ENCODE results near the gene CLCN1.

Gene CLCN1

DNA sequence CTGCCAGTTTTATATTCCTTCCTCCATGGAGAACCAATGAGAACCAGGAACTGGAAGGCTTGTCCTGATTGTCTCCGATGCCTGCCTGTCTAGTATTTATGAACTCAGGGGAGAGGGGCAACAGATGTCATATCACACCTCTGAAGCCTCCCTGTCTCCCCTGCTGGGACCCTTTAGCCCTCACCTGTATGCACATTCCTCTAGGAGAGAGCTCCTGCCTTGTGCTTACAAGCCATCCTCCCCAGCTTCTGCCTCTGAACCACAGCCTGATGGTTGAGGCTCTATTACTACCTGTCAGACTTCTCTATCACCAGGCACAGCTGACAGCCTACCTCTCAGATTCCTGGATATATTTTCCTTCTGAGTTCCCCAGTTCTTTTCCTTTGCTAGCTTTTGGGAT, 52.5 kb downstream of the CLCN1 start:
- no peak for DNase-seq

DNA sequence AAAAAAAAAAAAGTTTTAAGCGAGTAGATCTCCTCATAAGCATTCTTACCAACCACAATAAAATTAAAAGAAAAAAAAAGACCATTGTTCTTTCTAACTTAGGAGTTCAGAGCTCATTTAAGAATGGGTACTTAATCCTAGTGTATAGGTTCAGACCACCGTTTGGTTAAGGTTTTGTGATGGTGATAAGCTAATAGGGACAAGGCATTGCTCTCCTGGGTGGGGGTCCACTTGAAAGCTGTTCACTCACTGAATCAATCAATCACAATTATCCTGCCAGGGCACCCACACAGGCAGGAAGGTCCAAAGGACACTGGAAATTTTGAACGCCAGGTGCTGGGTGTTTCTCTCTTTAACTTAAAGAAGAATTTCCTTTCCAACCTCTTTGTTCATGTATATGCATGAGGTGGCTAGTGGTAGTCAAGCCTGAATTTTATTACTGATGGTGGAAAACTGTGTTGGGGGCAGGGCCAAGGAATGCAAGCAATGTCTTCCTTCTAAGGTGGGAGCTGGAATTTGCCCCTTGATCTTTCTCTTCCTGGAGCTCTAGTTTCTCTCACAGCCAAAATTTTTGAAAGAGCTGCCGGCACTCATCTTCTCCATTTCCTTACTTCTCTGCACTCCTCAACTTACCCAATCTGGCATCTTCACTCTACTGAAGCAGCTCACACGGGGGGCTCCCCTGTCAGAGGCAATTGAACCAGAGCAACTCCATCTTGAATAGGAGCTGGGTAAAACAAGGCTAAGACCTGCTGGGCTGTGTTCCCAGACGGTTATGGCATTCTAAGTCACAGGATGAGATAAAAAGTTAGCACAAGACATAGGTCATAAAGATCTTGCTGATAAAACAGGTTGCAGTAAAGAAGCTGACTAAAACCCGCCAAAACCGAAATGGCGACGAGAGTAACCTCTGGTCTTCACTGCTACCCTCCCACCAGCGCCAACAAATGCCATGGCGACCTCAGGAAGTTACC, 54.1 kb downstream of the CLCN1 start:
- no peak for DNase-seq

DNA sequence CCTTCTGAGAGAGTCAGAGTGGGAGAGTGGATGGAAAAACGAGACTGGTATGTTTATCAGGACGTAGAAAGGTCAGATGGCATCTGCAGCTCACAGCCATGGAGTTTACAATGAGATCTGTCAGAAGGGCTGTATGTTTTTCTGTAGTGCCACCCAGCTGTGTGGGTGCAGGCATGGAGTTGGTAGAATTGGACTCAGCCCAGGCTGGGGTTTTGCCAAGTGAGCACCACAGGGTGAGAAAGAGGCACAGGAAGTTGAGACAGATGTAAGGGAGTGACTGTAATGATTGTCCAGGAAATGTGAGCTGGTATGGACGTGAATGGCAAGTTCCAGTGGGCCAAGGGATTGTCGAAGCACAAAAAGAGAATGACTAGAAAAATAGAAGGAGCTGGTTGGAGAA, 56.2 kb downstream of the CLCN1 start:
- peak; percentile 54 to 66 for DNase-seq

DNA sequence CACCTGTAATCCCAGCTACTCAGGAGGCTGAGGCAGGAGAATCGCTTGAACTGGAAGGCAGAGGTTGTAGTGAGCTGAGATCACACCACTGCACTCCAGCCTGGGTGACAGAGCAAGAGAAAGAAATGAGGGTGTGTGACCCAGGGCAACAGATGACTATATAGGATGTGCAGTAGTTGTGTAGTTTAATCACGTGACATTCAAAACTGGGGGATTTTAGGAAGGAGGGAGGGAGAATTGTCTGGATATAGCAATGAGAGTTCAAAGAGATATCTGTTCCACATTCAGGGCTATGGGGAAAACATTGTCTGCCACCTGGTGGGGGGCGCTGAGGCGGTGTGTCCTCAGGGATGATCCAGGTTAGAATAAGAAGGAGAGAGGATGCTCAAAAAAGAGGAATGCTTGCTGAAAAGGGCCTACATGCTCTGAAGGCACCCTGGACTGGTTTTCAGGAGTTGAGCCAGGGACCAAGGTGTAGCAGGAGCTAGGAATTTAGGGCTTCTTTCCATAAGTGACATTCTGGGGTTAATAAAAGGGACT, 57.4 kb downstream of the CLCN1 start:
- DNase-seq, result no peak

DNA sequence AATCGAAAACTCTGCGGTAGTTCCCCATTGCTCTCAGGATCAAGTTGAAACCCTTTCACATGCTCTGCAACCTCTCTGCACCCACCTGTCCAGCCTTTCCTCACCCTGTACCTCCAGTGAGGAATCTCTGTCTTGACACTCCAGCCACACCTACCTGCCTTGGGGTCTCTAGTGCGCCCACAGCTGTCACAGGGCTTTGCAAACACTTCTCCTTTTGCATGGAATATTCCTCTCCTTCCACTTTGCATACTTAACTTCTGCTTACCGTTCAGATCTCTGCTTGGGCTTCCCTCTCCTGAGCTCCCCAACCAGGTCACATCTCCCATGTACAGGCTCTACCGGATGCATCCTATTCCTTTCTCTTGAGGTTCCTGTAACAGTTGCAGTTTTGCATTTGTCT, 58.6 kb downstream of the CLCN1 start:
- no peak for DNase-seq

DNA sequence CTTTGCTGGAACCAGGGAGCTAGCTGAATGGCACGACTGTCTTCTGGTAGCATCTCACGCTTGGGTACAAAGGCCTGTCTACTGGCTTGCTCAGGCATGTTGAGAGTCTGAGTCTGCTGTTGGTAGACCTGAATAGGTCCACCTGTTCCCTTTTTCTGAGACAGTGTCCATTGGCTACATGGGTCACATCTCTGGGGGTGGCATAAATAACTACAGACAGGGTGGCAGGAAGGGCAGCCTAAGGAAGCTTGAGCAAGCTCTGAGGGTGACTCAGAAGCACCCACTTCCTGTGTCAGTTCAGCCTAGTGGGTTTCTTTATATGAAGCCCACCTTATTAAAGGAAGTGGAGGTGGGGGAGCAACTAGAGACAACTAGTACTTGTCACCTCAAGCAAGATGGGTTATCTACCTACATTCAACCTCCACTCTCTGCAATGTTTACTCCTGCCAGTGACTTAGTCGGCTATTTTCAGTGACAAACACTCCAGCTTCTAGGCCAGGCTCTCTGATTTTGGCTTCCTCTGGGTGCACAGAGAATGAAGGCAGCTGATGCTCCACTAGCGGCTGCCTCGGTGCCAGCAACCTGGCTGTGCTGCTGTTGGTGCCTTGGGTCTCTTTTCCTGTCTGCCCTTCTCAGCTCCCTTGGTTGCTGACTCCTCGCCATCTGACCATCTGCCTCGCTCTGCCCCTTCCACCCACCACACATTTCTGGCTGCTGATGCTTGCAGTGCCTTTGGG, 59.6 kb downstream of the CLCN1 start:
- peak; percentile 63 to 64 for DNase-seq

DNA sequence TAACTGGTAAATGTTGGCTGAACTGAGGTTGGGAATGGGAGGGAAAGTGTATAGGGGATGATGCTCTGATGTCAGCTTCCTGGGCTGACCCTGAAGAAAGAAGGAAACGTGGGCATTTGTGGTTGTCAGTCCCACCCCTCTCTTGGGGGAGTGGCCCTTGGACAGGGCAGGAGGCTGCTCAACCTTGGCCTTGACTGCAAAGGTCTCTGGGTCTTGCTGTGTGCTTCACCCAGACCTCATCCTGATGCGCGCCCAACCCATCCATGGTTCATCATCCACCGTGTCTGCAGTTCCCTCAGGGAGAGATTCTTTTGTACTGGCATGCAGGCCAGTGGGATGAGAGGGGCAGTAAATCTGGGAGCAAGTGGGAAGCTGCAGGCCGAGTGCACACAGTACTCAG, 60.5 kb downstream of the CLCN1 start:
- DNase-seq, result no peak

DNA sequence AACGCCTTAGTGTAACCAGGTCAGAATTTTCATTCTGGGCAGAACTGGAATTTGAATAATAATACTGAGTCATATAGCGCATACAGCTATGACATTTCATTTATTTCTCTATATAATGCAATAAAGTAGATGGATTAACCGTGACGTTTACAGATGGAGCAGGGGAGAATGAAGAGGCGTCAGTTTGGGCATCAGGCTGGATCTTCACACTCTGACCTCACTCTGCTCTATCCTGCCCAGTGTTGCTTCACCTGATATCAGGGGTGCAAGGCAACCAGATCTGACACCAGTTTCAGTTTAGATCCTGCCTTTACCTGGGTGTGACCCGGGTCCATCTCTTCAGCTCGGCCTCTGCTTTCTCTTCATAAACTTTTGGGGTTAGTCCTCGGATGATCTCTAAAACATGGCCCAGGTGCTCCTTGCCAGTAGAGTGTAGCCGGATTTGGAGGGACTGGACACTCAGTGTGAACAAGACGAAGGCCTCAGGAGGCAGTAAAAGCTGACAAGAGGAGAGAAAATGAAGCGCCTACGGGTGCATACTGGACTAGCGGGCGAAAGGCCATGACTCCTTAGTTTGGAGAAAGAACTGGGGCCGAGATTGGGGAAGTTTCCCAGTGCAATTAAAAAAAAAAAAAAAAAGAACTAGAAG, 63.8 kb downstream of the CLCN1 start:
- DNase-seq, result peak in 1 of 2 donors; percentile 31

DNA sequence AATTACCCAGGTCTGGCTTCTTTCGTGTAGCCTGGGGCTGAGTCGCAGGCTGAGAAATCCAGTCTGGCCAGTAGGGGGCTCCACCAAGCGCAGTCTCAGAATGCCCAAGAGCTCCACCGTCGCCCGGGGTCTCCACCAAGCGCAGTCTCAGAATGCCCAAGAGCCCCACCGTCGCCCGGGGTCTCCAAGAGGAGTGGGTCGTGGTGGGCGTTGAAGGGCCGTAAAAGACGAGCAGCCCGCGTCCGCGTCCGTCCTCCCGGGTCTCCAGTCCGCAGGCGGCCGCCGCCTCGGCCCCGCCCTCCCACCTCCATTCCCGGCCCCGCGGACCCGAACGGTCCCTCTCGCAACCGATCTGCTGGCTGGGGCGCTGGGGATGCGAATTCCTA, 64.3 kb downstream of the CLCN1 start:
- DNase-seq, result peak; percentile 88 to 91

DNA sequence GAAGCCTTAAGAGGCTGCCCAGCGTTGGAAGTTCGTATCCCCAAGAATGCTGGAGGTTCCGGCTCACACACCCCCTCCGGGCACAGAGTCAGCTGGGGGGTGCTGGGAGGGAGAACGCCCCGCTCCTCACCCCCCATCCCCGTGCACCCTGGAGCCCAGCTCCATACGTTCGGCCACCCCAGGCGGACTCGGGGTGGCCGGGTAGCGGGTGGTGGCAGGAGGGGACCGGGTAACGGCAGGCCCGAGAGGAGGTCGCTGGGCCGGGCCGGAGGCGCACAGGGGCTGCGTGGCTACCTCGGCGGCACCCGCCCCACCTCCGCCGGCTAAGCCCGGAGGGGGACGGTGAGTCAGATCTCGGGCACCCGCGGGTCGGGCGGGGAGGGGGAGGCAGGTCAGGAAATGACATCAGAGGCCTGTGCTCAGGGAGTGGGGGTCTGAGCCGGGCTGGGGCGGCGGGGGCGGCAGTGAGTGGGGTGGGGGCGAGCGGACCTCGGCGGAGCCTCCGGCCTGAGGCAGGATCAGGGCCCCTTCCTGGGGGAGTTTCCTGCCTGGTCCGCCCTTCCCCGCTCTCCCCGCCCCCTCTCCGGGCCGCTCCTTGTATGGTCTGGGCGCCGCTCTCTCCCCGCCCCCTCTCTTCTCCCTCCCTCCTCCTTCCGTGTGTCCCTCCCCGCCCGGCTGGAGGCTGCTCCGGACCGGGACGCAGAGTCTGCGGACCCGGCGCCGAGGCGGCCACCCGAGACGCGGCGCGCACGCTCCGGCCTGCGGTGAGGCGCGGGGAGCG, 64.9 kb downstream of the CLCN1 start, which contains the start of gene ZYX:
ZYX (plus strand) TSS at position 700 of the 781 bp plus-strand sequence. CDS start 227 bp downstream, outside the sequence.
- DNase-seq, result peak; percentile 84 to 88

DNA sequence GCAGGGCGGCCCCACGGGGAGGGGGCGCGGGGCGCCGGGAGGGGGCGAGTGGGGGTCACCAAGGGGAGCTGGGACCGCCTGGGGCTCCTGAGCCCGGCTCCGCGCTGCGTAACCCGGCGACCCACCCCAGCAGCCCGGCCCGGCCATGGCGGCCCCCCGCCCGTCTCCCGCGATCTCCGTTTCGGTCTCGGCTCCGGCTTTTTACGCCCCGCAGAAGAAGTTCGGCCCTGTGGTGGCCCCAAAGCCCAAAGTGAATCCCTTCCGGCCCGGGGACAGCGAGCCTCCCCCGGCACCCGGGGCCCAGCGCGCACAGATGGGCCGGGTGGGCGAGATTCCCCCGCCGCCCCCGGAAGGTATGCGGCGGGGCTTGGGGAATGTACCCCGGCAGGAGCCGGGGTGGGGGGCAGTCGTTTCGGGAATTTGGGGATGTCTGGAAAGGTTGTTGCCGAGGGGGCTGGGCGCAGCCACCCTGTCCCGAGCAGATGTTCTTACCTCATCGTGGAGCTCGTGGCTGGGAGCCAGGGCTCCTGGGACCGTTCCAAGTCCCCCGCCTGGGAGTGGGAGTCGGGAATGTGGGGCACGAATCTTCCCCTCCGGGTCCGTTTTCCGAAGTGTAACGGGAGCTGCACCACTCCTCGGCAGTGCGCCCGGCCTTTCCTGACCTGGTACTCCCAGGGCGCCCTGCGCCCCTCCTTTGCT, 65.7 kb downstream of the CLCN1 start:
- DNase-seq, result no peak

DNA sequence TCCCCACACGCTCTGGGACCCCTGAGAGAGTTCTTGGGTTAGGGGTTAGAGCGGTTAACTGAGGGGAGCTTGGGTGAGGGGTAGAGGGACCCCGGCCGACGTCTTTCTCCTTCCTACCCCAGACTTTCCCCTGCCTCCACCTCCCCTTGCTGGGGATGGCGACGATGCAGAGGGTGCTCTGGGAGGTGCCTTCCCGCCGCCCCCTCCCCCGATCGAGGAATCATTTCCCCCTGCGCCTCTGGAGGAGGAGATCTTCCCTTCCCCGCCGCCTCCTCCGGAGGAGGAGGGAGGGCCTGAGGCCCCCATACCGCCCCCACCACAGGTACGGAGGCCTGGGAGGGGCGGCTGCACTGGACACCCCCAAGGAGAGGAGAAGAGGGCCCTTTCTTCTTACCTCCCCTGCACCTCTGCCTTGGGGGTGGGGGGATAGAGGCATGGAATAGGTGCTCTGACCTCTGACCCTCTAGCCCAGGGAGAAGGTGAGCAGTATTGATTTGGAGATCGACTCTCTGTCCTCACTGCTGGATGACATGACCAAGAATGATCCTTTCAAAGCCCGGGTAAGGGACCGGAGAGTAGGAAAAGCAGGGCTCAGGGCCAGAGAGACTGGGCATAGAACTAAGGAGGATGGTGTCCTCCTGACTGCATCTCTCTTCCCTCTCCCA, 66.3 kb downstream of the CLCN1 start:
- no peak for DNase-seq

DNA sequence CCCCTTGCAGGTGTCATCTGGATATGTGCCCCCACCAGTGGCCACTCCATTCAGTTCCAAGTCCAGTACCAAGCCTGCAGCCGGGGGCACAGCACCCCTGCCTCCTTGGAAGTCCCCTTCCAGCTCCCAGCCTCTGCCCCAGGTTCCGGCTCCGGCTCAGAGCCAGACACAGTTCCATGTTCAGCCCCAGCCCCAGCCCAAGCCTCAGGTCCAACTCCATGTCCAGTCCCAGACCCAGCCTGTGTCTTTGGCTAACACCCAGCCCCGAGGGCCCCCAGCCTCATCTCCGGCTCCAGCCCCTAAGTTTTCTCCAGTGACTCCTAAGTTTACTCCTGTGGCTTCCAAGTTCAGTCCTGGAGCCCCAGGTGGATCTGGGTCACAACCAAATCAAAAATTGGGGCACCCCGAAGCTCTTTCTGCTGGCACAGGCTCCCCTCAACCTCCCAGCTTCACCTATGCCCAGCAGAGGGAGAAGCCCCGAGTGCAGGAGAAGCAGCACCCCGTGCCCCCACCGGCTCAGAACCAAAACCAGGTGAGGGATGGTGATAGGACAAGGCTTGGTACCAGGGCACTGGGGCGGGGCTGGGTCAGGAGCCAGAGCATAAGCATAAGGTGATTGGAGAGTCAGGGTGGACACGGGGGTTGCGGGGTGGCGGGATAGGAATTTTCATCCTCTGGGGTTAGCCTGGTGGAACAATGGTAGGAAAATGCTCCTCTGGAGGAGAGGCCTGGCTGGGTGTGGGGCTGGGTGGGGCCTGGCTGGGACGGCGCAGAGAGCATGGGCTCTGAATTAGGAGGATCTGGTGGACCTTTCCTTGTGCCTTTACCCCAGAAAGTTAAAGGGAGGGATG, 67.1 kb downstream of the CLCN1 start:
- DNase-seq, result peak in 1 of 2 donors; percentile 25

DNA sequence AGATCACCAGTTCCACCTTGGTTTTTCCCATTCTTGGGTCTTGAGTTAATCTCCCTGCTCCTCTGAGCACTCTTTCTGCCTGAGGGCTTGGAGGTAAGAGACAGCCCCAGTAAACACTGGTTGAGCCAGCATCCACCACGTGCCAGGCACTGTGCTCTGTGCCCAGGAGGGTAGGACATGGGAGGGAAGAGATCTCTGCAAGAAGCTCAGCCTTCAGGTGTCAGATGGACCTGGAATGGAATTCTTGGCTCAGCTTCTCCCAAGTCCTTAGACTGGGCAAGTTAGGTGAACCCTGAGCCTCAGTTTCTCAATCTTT, 67.7 kb downstream of the CLCN1 start:
- no peak for DNase-seq

DNA sequence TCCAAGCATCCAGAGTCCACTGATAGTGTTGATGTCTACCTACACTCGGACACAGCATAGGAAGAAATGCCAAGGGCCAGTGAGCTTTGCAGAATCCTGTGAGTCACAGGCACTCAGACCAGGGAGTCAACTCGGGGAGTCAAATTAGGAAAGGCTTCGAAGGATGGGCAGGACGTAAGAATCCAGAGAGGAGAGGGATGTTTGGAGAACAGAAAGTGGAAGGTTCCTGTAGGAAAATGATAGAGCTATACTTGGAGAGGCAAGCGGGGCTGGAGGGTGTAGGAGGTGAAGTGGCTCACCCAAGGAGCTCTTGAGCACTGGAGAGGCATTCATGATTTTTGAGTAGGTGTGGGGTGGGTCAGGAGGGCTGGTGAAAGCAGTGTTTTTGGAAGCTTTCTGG, 68.2 kb downstream of the CLCN1 start:
- DNase-seq, result no peak

DNA sequence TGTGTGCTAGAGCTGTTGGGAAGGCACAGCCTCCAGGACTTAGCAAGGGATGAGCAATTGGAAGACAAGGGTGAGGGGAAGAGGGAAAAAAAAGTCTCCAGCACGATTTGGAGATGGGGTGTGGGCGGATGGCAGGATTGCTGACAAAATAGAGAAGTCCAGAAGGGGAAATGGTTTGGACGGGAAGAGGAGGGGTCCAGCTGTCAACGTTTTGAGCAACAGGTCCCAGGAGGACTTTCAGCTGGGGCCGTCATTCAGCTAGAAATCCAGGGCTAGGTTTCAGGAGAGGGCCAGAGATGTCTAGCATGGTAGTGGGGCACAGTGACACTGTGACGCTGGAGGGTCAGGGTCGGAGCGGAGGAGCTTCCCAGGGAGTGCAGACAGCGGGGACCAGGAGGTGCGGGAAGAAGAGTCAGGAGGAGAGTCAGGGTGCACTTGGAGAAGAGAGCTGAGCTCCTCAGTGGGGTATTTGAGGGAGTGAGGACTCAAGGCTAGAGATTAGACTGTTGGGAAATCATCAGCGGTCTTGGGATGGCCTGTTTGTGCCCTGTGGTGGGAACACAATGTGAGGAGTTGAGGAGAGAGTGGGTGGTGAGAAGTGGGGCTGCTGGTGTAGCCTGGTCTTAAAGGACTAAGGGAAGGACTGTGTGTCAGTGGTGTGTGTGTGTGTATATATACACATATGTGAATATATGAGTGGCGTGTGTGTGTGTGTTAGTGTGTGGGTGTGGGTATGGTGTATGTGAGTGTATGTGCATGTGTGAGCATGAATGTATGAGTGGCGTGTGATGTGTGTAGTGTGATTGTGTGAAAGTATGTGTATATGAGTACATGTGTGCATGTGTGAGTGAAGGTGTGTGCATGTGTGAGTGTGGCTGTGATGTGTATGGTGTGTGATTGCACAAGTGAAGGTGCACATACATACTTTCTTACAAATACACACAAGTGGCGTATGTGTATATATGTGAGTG, 69.0 kb downstream of the CLCN1 start:
- no peak for DNase-seq

DNA sequence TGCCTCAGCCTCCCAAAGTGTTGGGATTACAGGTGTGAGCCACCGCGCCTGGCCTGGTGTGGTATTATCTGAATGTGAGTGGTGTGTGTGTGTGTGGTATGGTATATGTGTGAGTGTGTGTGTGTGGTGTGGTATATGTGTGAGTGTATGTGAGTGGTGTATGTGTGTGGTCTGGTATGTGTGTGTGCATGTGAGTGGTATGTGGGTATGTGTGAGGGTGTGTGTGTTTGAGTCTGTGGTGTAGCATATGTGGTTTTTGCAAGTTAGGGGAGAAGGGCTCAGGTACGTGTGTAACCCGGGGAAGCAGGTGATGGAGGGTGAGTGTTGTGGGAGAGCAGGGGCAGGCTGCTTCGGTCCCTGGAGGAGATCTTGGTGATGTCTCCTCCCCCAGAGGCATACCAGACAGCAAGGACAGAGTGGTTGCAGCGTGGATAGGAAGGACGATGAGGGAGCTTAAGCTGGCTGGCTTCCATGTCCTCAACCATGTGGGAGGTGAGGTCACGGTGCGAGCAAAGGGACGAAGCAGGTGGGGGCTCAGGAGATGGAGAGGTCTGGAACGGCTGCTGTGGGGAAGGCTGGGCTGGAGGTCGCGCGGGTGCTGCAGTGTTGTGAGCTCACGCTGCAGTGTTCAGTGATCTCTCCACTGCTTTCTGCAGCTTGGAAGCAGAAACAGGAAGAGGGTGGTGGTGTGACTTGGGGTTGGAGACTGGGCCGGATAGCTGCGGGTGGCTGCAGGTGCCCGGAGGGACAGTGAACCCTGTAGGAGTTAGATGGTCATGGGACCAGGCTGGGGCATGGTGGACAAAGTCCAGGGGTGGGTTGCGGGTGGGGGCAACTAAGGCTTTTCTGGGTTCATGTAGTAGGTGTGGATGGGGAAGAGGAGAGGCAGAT, 70.2 kb downstream of the CLCN1 start:
- peak; percentile 45 to 62 for DNase-seq
